G401.6 (cell line): ENCODE measurements around the gene MICAL2.

ENCODE experiments used
- FAIRE-seq: peaks from 2 replicates; lab custom pipeline; 2012; peaks lifted over from hg19 to GRCh38; lab: Jason Lieb, UNC

The MICAL2 gene

GRCh38 chr11:12172493-12173013 is 62.2 kb downstream of the MICAL2 start:
- no peak for FAIRE-seq

- no peak for FAIRE-seq
Measured at GRCh38 chr11:12173111-12173510, 62.7 kb downstream of the MICAL2 start.

GRCh38 chr11:12174128-12174476 is 63.7 kb downstream of the MICAL2 start:
- FAIRE-seq, result no peak

GRCh38 chr11:12174477-12175143 is 64.2 kb downstream of the MICAL2 start:
- no peak for FAIRE-seq

- FAIRE-seq, result no peak
Measured at GRCh38 chr11:12175694-12176241, 65.4 kb downstream of the MICAL2 start.

GRCh38 chr11:12176410-12176809 is 66.0 kb downstream of the MICAL2 start:
- no peak for FAIRE-seq

- FAIRE-seq, result no peak
Measured at GRCh38 chr11:12177739-12178338, 67.4 kb downstream of the MICAL2 start.

GRCh38 chr11:12179019-12179418 is 68.6 kb downstream of the MICAL2 start:
- no peak for FAIRE-seq

- FAIRE-seq, result no peak
Measured at GRCh38 chr11:12179531-12179930, 69.1 kb downstream of the MICAL2 start.

- no peak for FAIRE-seq
Measured at GRCh38 chr11:12180257-12181205, 70.1 kb downstream of the MICAL2 start.

- FAIRE-seq, result no peak
Measured at GRCh38 chr11:12182302-12182675, 71.9 kb downstream of the MICAL2 start.

- FAIRE-seq, result no peak
Measured at GRCh38 chr11:12182676-12183541, 72.5 kb downstream of the MICAL2 start.

GRCh38 chr11:12183827-12184620 is 73.6 kb downstream of the MICAL2 start:
- no peak for FAIRE-seq

- FAIRE-seq, result no peak
Measured at GRCh38 chr11:12184699-12185098, 74.3 kb downstream of the MICAL2 start.

GRCh38 chr11:12185106-12185690 is 74.8 kb downstream of the MICAL2 start:
- no peak for FAIRE-seq

GRCh38 chr11:12185914-12186313 is 75.5 kb downstream of the MICAL2 start:
- no peak for FAIRE-seq

- no peak for FAIRE-seq
Measured at GRCh38 chr11:12186701-12187100, 76.3 kb downstream of the MICAL2 start.

GRCh38 chr11:12187399-12187798 is 77.0 kb downstream of the MICAL2 start:
- no peak for FAIRE-seq

GRCh38 chr11:12188548-12189317 is 78.3 kb downstream of the MICAL2 start:
- no peak for FAIRE-seq
